HG03025 (cell line): ENCODE data around the gene CPSF4.
"Not testable (repeated sequence)": the region's sequence is repeated elsewhere in the genome, so short reads cannot be mapped to it uniquely, and the experiment has no call there.

Experiments used
- ATAC-seq: cut with Tn5 transposase; IDR thresholded peaks from one replicate; pipeline ENCODE4 v1.9.1; 2021; ENCODE audit warnings: mild to moderate bottlenecking, moderate library complexity; ENCODE audit not compliant: unreplicated experiment, low FRiP score

CPSF4 gene

GRCh38 chr7:99478464-99479440, 40.0 kb downstream of the CPSF4 start:
- ATAC-seq, result no peak

GRCh38 chr7:99485094-99485493, 46.4 kb downstream of the CPSF4 start:
- no peak for ATAC-seq

GRCh38 chr7:99489235-99489634, 50.5 kb downstream of the CPSF4 start:
- no peak for ATAC-seq

- no peak for ATAC-seq
Measured at GRCh38 chr7:99490878-99491277, 52.1 kb downstream of the CPSF4 start.

GRCh38 chr7:99493823-99494222, 55.1 kb downstream of the CPSF4 start:
- ATAC-seq, result no peak

GRCh38 chr7:99497766-99498545, 59.2 kb downstream of the CPSF4 start:
- no peak for ATAC-seq

- no peak for ATAC-seq
Measured at GRCh38 chr7:99498546-99498944, 59.8 kb downstream of the CPSF4 start.

GRCh38 chr7:99499371-99499720, 60.6 kb downstream of the CPSF4 start:
- ATAC-seq, result no peak

- no peak for ATAC-seq
Measured at GRCh38 chr7:99499721-99500636, 61.2 kb downstream of the CPSF4 start, which contains the start of gene ZNF394. Gene ZNF394 (minus strand): TSS chr7:99500281. CDS start chr7:99500093, 188 bp downstream.

- no peak for ATAC-seq
Measured at GRCh38 chr7:99500637-99501009, 61.9 kb downstream of the CPSF4 start.

- not testable (repeated sequence) for ATAC-seq
Measured at GRCh38 chr7:99501236-99501635, 62.5 kb downstream of the CPSF4 start.

- ATAC-seq, result no peak
Measured at GRCh38 chr7:99504281-99504602, 65.5 kb downstream of the CPSF4 start.

GRCh38 chr7:99504603-99505323, 66.0 kb downstream of the CPSF4 start, which contains the start of gene ZKSCAN5:
Gene ZKSCAN5 (plus strand): TSS chr7:99504662. CDS start chr7:99506045, 1,383 bp downstream.
- ATAC-seq, result peak; percentile 78

GRCh38 chr7:99505324-99505662, 66.5 kb downstream of the CPSF4 start:
- ATAC-seq, result no peak
